KMS-11 (cell line): ENCODE data around the gene ACACA.

Experiments used
- H2AFZ ChIP-seq: fragments of 200-600 bp; sonication (generic); 2 replicates; pipeline ENCODE4 v1.6.1; 2016; ENCODE audit warnings: antibody characterized with exemption, mixed run types, low read depth
- H3K27ac ChIP-seq: fragments of 200-600 bp; sonication (generic); 2 replicates; pipeline ENCODE4 v1.6.1; 2016; ENCODE audit warnings: mild to moderate bottlenecking, mixed run types
- H3K27me3 ChIP-seq: fragments of 200-600 bp; sonication (generic); 2 replicates; pipeline ENCODE4 v1.6.1; 2017; ENCODE audit warnings: mild to moderate bottlenecking, low read depth, mixed run types, moderate library complexity; ENCODE audit not compliant: insufficient read depth
- H3K36me3 ChIP-seq: fragments of 200-600 bp; sonication (generic); 2 replicates; pipeline ENCODE4 v1.6.1; 2017; ENCODE audit warnings: mild to moderate bottlenecking, mixed run types; ENCODE audit not compliant: insufficient read depth
- H3K4me1 ChIP-seq: fragments of 200-600 bp; sonication (generic); 2 replicates; pipeline ENCODE4 v1.6.1; 2016; ENCODE audit warnings: mild to moderate bottlenecking, low read depth, mixed run types; ENCODE audit not compliant: poor library complexity, severe bottlenecking
- H3K4me2 ChIP-seq: fragments of 200-600 bp; sonication (generic); 2 replicates; pipeline ENCODE4 v1.7.0; 2016; ENCODE audit warnings: mild to moderate bottlenecking, mixed run types
- H3K4me3 ChIP-seq: fragments of 200-600 bp; sonication (generic); IDR thresholded peaks from 2 replicates; pipeline ENCODE4 v1.6.1; 2017; ENCODE audit warnings: low read depth, low read length, mixed read lengths; ENCODE audit not compliant: insufficient read depth
- H3K79me2 ChIP-seq: fragments of 200-600 bp; sonication (generic); 2 replicates; pipeline ENCODE4 v1.6.1; 2016; ENCODE audit warnings: low read depth, mixed run types; ENCODE audit not compliant: insufficient read depth
- H3K9ac ChIP-seq: fragments of 200-600 bp; sonication (generic); 2 replicates; pipeline ENCODE4 v1.6.1; 2016; ENCODE audit warnings: mild to moderate bottlenecking, mixed run types
- H4K20me1 ChIP-seq: fragments of 200-600 bp; sonication (generic); 2 replicates; pipeline ENCODE4 v1.6.1; 2016; ENCODE audit warnings: mild to moderate bottlenecking, mixed run types; ENCODE audit not compliant: insufficient read depth
- TF ChIP-seq, protein P1 (sequence below): fragments of 200-600 bp; sonication (generic); conservative IDR thresholded peaks from 2 replicates; pipeline ENCODE4 v1.6.1; 2017; ENCODE audit warnings: low read depth, mild to moderate bottlenecking, antibody characterized with exemption, low read length, moderate library complexity, mixed read lengths

Gene ACACA

DNA sequence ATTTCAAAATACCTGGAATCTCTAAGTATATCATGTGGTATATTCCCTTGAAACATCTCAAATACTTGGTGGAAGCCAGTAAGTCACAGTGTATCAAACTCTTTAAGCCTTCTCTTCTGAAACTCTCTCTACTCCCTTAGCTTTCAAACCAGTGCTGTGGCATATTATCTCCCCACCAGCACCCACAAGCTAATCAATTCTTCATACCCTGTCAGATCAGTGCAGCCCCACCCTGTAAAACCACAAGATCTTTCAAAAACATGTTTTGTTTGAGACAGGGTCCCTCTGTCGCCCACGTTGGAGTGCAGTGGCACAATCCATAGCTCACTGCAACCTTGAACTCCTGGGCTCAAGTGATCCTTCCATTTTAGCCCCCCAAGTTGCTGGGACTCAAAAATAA, 122.4 kb downstream of the ACACA start:
- Histone ChIP-seq H3K79me2 (no peaks in the 10 kb centered on the region), H3K4me2 (no peak overlapping the region), H3K27me3 (no peaks in the 10 kb centered on the region), H3K9ac (no peak overlapping the region), H3K4me3 (no peak overlapping the region), H2AFZ (no peak overlapping the region), H3K4me1 (no peaks in the 10 kb centered on the region), H3K36me3 (peaks cover 3% of the 10 kb centered on the region; the same call in 1 of the 2 replicates), H3K27ac (no peak overlapping the region), H4K20me1 (no peaks in the 10 kb centered on the region)
- TF ChIP-seq, protein P1, sequence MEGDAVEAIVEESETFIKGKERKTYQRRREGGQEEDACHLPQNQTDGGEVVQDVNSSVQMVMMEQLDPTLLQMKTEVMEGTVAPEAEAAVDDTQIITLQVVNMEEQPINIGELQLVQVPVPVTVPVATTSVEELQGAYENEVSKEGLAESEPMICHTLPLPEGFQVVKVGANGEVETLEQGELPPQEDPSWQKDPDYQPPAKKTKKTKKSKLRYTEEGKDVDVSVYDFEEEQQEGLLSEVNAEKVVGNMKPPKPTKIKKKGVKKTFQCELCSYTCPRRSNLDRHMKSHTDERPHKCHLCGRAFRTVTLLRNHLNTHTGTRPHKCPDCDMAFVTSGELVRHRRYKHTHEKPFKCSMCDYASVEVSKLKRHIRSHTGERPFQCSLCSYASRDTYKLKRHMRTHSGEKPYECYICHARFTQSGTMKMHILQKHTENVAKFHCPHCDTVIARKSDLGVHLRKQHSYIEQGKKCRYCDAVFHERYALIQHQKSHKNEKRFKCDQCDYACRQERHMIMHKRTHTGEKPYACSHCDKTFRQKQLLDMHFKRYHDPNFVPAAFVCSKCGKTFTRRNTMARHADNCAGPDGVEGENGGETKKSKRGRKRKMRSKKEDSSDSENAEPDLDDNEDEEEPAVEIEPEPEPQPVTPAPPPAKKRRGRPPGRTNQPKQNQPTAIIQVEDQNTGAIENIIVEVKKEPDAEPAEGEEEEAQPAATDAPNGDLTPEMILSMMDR, result no peak

DNA sequence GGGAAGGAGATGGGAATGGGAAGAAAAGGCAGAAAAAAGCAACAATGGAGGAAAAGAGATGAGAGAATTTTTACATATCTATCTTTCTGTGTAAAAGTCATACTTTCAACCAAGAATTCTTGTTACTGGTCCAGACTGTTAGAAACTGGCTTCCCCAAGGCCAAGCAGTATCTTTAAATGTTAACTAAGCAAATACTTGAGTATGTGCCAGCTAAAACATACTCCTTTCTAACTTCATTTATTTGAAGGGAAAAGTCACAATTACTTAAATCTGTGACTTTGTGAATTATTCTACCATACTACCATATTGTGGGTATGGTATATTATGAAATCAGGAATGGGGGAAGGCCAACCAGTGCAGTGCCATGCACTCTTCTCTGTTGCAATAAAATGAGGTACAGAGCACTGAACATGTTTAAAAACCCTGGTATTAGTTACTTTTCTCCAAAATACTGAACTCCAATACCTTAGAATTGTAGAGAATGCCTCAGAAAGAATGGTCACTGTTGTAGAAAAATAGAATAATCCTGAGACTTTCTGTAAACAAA, 123.1 kb downstream of the ACACA start:
- no peak overlapping the region for H3K9ac ChIP-seq
- no peak overlapping the region for H2AFZ ChIP-seq
- peaks cover 3% of the 10 kb centered on the region; the same call in 1 of the 2 replicates for H3K36me3 ChIP-seq
- H3K27ac ChIP-seq, result no peak overlapping the region
- H3K4me1 ChIP-seq, result no peaks in the 10 kb centered on the region
- TF ChIP-seq, protein P1, result no peak
- H3K4me3 ChIP-seq, result no peak overlapping the region
- H4K20me1 ChIP-seq, result no peaks in the 10 kb centered on the region
- H3K79me2 ChIP-seq, result no peaks in the 10 kb centered on the region
- no peaks in the 10 kb centered on the region for H3K27me3 ChIP-seq
- no peak overlapping the region for H3K4me2 ChIP-seq

DNA sequence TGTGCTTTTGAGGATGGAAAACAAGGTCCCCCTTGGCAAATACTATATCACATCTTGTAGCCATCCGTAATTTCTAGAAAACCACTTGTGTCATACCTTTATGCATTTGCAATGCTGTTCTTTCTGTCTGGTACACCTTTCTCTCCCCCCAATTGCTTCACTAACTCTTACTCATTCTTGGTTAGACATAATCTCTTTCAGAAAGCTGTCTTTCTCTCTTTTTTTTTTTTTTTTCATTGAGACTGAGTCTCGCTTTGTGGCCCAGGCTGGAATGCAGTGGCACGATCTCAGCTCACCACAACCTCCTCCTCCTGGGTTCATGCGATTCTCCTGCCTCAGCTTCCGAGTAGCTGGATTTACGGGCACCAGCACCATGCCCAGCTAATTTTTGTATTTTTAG, 125.8 kb downstream of the ACACA start:
- Histone ChIP-seq H3K4me2 (no peak overlapping the region), H3K36me3 (peaks cover 3% of the 10 kb centered on the region; the same call in 1 of the 2 replicates), H3K79me2 (no peaks in the 10 kb centered on the region), H2AFZ (no peak overlapping the region), H3K9ac (no peak overlapping the region), H3K4me1 (peaks cover 8% of the 10 kb centered on the region), H3K4me3 (no peak overlapping the region), H3K27ac (no peak overlapping the region), H4K20me1 (no peaks in the 10 kb centered on the region), H3K27me3 (no peaks in the 10 kb centered on the region)
- TF ChIP-seq, protein P1, result no peak

DNA sequence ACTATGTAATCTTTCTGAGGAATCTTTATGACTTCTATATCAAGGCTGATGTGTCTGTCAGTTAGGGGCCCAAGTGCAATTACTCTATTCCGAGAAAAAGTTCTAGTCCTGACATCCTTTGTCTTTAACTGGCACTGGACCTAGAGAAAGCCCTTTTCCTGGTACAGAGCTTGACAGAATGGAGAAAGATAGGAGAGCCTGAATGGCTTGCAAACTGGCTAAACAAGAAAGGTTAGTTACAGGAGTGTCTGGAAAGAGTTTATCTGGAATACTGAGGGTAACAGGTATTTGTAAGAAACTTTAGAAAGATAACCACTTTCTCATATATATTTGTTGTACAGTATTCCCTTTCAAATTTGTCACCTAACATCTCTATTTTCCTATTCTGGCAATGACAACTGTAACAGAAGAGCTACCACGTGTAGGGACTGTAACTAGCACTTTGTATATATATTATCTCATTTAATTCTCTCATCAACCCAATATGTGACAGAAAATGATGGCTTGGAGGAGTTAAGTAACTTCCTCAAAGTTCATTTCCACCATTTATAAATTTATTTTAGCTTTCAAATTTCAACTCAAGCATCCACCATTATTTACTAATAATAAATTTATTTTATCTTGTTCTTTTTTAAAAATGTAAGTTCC, 128.3 kb downstream of the ACACA start:
- Histone ChIP-seq H2AFZ (no peak overlapping the region), H4K20me1 (no peaks in the 10 kb centered on the region), H3K9ac (no peak overlapping the region), H3K4me2 (no peak overlapping the region), H3K27ac (no peak overlapping the region), H3K27me3 (no peaks in the 10 kb centered on the region), H3K36me3 (peaks cover 10% of the 10 kb centered on the region; the same call in 1 of the 2 replicates), H3K79me2 (no peaks in the 10 kb centered on the region), H3K4me3 (no peak overlapping the region), H3K4me1 (peaks cover 8% of the 10 kb centered on the region)
- TF ChIP-seq, protein P1, result no peak
